Parathyroid adenoma (tissue), 2 donors: ENCODE measurements around the gene UGT2A1.

Source experiments
- H2AFZ ChIP-seq: fragments of 300-600 bp; sonication (generic); one replicate; pipeline ENCODE4 v1.7.0; 2017; ENCODE audit warnings: antibody characterized with exemption, mild to moderate bottlenecking
- H3K27ac ChIP-seq: fragments of 300-600 bp; sonication (generic); one replicate; pipeline ENCODE4 v1.7.0; 2017
- H3K27me3 ChIP-seq: fragments of 300-600 bp; sonication (generic); one replicate; pipeline ENCODE4 v1.7.0; 2017; ENCODE audit warnings: low read length; ENCODE audit not compliant: control insufficient read depth, insufficient read depth
- H3K36me3 ChIP-seq: fragments of 300-600 bp; sonication (generic); one replicate; pipeline ENCODE4 v1.7.0; 2017; ENCODE audit warnings: low read length; ENCODE audit not compliant: control insufficient read depth, insufficient read depth
- H3K4me1 ChIP-seq: fragments of 300-600 bp; sonication (generic); one replicate; pipeline ENCODE4 v1.7.0; 2017; ENCODE audit warnings: control low read depth
- H3K4me2 ChIP-seq: fragments of 300-600 bp; sonication (generic); one replicate; pipeline ENCODE4 v1.7.0; 2017; ENCODE audit warnings: low read length
- H3K4me3 ChIP-seq: fragments of 300-600 bp; sonication (generic); one replicate; pipeline ENCODE4 v1.7.0; 2017; ENCODE audit warnings: low read depth, low read length
- H3K79me2 ChIP-seq: fragments of 300-600 bp; sonication (generic); one replicate; pipeline ENCODE4 v1.7.0; 2017; ENCODE audit warnings: control low read depth
- H3K9ac ChIP-seq: fragments of 300-600 bp; sonication (generic); one replicate; pipeline ENCODE4 v1.7.0; 2017; ENCODE audit warnings: mild to moderate bottlenecking
- H3K9me3 ChIP-seq: fragments of 300-600 bp; sonication (generic); one replicate; pipeline ENCODE4 v1.7.0; 2017; ENCODE audit warnings: low read length; ENCODE audit not compliant: control insufficient read depth
- TF ChIP-seq, protein P1 (sequence below): fragments of 300-600 bp; sonication (generic); IDR thresholded peaks from one replicate; pipeline ENCODE4 v1.7.0; 2017; ENCODE audit warnings: antibody characterized with exemption, mild to moderate bottlenecking
- donor health status: primary hyperparathyroidism.

UGT2A1 gene

GRCh38 chr4:69577245-69577644, 75.8 kb downstream of the UGT2A1 start:
- H3K9me3 ChIP-seq = no peaks in the 10 kb centered on the region
- H3K4me3 ChIP-seq = no peak overlapping the region
- H2AFZ ChIP-seq = no peak overlapping the region
- H3K27ac ChIP-seq = no peak overlapping the region
- H3K36me3 ChIP-seq = no peaks in the 10 kb centered on the region
- H3K4me1 ChIP-seq = no peaks in the 10 kb centered on the region
- no peaks in the 10 kb centered on the region for H3K27me3 ChIP-seq
- H3K9ac ChIP-seq = no peak overlapping the region
- no peak overlapping the region for H3K4me2 ChIP-seq
- TF ChIP-seq, protein P1, sequence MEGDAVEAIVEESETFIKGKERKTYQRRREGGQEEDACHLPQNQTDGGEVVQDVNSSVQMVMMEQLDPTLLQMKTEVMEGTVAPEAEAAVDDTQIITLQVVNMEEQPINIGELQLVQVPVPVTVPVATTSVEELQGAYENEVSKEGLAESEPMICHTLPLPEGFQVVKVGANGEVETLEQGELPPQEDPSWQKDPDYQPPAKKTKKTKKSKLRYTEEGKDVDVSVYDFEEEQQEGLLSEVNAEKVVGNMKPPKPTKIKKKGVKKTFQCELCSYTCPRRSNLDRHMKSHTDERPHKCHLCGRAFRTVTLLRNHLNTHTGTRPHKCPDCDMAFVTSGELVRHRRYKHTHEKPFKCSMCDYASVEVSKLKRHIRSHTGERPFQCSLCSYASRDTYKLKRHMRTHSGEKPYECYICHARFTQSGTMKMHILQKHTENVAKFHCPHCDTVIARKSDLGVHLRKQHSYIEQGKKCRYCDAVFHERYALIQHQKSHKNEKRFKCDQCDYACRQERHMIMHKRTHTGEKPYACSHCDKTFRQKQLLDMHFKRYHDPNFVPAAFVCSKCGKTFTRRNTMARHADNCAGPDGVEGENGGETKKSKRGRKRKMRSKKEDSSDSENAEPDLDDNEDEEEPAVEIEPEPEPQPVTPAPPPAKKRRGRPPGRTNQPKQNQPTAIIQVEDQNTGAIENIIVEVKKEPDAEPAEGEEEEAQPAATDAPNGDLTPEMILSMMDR = no peak
- no peaks in the 10 kb centered on the region for H3K79me2 ChIP-seq

GRCh38 chr4:69576251-69576877, 76.7 kb downstream of the UGT2A1 start:
- Histone ChIP-seq H3K27ac (no peak overlapping the region), H3K27me3 (no peaks in the 10 kb centered on the region), H3K9me3 (no peaks in the 10 kb centered on the region), H3K79me2 (no peaks in the 10 kb centered on the region), H3K4me2 (no peak overlapping the region), H3K36me3 (no peaks in the 10 kb centered on the region), H3K4me3 (no peak overlapping the region), H3K9ac (no peak overlapping the region), H2AFZ (no peak overlapping the region), H3K4me1 (no peaks in the 10 kb centered on the region)
- TF ChIP-seq, protein P1 = no peak

GRCh38 chr4:69568787-69569186, 84.3 kb downstream of the UGT2A1 start:
- Histone ChIP-seq H3K4me1 (no peaks in the 10 kb centered on the region), H3K9me3 (no peaks in the 10 kb centered on the region), H3K27me3 (no peaks in the 10 kb centered on the region), H3K79me2 (no peaks in the 10 kb centered on the region), H2AFZ (no peak overlapping the region), H3K27ac (no peak overlapping the region), H3K4me2 (no peak overlapping the region), H3K36me3 (no peaks in the 10 kb centered on the region), H3K4me3 (no peak overlapping the region), H3K9ac (no peak overlapping the region)
- TF ChIP-seq, protein P1 = no peak

DNA sequence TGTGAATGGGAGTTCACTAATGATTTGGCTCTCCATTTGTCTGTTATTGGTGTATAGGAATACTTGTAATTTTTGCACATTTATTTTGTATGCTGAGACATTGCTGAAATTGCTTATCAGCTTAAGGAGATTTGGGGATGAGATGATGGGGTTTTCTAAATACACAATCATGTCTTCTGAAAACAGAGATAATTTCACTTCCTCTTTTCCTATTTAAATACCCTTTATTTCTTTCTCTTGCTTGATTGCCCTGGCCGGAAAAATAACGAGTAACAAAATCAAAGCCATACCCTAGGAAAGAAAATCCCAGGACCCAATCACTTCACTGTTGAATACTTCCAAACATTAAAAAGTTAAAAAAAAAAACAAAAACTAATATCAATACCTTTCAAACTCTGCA, 89.6 kb downstream of the UGT2A1 start:
- Histone ChIP-seq H3K27me3 (no peaks in the 10 kb centered on the region), H3K4me2 (no peak overlapping the region), H3K4me1 (no peaks in the 10 kb centered on the region), H3K9ac (no peak overlapping the region), H3K27ac (no peak overlapping the region), H2AFZ (no peak overlapping the region), H3K79me2 (no peaks in the 10 kb centered on the region), H3K36me3 (no peaks in the 10 kb centered on the region), H3K4me3 (no peak overlapping the region), H3K9me3 (no peaks in the 10 kb centered on the region)
- TF ChIP-seq, protein P1 = no peak

GRCh38 chr4:69549651-69550050, 103.4 kb downstream of the UGT2A1 start:
- H3K4me1 ChIP-seq = no peaks in the 10 kb centered on the region
- H3K79me2 ChIP-seq = no peaks in the 10 kb centered on the region
- no peak overlapping the region for H3K9ac ChIP-seq
- no peaks in the 10 kb centered on the region for H3K36me3 ChIP-seq
- H2AFZ ChIP-seq = no peak overlapping the region
- H3K4me3 ChIP-seq = no peak overlapping the region
- H3K27me3 ChIP-seq = no peaks in the 10 kb centered on the region
- no peak overlapping the region for H3K4me2 ChIP-seq
- no peaks in the 10 kb centered on the region for H3K9me3 ChIP-seq
- H3K27ac ChIP-seq = no peak overlapping the region
- TF ChIP-seq, protein P1 = no peak
